Islet of Langerhans (tissue), 1 donor: ENCODE results near the gene ATP6V0A1.
"Not testable (repeated sequence)": the region's sequence is repeated elsewhere in the genome, so short reads cannot be mapped to it uniquely, and the experiment has no call there.

ENCODE experiments used
- FAIRE-seq: peaks from one replicate; lab custom pipeline; 2011; peaks lifted over from hg19 to GRCh38; lab: Jason Lieb, UNC

Gene ATP6V0A1

DNA sequence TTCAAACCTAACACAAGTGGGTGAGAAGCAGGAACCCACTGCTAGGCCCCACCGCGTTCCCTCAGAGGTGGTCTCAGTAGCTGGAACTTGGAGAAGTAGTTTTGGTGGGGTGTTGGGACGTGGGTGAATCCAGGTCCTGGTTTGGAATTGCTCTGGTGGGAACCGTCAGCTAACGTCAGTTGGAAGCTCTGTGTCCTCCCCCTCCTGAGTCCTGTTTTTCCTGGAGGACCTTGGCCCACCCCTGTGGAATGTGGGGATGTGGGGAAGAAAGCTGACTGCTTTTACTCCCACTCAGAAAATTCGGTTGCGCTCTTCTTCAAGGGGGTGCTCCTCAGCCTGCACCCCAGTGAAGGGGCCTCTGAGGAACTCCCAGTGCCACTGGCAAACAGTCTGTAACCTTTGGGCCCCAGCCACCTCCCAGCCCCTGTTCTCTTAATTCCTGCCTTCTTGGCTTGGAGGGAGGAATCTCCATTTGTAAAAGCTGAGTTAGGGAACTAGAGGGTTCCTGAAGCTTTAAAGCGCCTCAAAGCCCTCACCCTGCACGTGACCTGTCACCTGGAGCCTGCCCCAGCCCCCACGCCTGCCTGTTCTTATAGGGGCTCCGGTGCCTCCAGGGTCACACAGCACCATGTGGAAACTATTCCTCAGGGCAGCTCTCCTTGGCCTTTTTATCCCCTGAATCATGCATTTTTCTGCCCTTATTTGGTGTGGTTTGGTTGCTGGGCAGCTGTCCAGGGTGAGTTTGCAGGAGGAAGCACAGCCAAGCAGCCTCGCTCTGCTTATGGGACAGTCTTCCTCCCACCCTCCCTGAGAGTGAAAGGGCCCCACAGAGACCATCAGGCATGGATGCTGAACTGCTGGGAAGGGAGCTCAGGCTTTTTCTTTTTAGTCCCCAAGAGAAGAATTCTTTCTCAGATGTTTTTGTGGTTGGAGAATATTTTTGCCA lies 61.1 kb downstream of the ATP6V0A1 start:
- FAIRE-seq = no peak

DNA sequence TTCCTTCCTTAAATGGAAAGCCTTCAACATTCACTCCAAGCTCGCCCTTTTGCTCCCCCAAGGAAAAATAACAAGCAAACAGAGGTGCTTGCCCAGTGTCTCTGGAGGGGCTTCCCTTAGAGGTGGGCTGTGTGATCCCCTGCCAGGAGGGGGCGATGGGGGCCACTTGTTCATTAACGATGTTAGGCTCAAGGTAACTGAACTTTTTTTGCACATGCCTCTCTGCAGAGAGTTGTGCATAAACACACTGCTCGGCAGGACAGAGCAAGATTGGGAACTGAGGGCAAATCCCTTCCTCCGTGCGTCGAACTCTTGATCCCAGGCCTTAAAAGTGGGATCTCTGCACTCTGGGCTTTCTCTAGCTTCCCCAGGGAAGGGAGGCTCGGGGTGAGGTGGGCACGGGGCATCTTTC lies 61.9 kb downstream of the ATP6V0A1 start:
- no peak for FAIRE-seq

DNA sequence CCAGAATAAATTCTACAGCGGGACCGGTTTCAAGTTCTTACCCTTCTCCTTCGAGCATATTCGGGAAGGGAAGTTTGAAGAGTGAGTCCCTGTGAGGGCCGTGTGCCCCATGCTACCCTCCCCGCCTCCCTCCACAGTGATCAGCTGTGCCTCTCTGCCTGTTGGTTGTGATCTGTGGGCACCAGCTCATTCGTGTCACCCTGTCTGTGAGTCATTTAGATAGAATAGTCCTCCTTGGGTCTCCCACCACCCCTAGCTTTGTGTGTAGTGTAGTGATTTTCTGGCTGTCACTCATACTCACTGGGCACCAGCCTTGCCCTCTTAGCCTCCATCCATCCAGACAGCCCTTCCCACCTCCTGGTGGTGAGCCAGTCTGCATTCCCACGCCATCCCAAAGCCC lies 62.4 kb downstream of the ATP6V0A1 start:
- no peak for FAIRE-seq

DNA sequence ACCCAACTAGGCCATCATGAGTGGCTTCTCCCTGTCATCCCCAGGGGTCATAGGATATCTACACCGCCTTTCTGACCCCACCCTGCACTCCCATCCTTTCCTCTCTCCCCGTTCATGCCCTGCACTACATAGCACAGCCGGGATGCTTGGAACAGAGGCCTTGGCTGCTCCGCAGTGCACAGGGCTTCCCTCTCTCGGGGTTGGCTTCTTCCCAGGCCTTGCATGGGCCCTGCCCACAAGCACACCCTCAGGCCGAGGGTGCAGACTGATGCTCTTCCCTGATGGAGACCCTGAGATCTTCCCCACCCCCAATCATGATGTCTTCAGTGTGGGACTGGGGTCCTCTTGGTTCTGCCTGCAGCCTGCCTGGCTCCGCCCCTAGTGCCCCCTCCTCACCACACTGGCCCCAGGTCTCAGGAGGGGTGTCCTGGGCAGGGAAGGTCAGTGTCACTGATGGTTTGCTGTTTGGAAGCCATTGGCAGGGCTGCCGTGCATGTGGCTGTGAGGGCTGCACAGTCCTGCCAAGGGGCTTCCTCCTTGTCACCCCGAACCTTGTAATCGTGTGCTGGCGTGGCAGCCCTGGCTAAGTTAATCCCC lies 63.1 kb downstream of the ATP6V0A1 start:
- no peak for FAIRE-seq

DNA sequence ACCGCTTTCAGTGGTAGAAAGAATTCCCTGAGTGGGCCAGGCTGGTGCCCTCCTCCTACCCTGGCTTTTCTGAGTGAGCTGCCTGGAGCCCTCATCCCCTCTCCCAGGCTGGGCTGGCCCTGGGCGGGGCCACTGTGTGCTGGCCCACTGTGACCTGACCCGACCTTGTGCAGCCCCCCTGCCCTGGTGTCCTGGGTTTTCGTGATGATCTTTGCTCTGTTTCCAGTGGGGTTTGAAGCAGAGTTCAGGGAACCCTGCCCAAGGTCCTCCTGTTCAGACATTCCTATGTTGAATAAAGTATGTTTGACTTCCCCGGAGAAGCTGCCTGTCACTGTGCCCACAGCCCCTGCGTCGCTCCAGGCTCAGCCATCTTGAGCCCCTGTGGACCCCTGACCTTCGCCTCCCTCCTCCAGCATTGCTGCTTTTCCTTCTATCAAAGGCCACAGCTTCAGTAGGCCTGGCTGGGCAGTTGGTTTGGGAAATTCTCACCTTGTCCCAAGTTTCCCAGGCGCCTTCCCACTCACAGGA lies 63.6 kb downstream of the ATP6V0A1 start:
- no peak for FAIRE-seq

DNA sequence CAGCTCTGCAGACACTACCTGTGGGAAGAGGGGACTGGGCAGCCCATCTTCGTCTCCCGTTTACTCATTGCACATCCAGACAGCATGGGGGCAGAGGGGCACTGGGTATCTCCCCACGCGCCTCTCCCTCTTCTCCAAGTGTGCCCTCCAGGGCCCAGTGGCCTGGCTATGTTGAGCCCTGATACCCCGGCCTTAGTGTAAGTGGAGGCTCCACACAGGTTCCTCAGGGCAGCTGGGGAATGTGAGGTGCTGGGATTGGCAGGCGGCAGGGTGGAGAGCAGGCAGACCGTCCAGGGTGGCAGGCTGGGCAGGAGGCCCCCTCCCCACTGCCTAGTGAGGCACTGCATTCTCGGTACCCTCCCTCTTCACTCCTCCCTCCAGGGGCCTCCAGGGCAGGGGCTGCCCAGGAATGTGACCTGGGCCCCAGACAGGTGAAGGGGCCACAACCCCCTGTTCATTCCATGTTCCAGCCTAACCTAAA lies 64.2 kb downstream of the ATP6V0A1 start:
- FAIRE-seq = no peak

DNA sequence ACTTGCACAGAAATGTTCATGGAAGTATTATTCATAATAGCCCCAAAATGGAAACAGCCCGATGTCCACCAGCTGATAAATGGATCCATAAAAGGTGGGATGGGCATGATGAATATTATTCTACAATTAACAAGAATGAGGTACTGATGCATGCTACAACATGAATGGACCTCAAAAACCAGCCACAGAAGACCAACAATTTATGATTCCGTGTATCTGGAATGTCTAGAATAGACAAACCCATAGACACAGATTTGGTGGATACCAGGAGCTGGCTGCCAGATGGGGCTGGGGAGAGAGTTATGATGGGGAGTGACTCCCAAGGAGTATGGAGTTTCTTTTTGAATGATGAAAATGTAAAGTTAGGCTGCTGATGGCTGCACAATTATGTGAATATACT lies 66.5 kb downstream of the ATP6V0A1 start:
- FAIRE-seq = no peak

DNA sequence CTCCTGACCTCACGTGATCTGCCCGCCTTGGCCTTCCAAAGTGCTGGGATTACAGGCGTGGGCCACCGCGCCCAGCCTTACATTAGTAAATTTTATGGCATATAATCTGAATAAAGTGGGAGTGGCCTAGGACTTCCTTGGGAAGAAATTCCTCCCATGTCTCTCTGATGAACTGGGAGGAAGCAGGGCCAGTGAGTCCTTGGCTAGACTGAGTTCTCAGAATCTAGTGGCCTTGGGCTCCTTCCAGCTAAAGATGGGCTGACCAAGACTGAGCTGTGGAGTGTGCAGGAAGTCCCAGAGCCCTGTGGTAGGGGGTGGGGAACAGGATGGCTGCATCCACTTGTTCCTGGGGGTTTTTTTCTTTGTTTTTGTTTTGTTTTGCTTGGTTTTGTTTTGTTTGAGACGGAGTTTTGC lies 67.4 kb downstream of the ATP6V0A1 start:
- FAIRE-seq = no peak

DNA sequence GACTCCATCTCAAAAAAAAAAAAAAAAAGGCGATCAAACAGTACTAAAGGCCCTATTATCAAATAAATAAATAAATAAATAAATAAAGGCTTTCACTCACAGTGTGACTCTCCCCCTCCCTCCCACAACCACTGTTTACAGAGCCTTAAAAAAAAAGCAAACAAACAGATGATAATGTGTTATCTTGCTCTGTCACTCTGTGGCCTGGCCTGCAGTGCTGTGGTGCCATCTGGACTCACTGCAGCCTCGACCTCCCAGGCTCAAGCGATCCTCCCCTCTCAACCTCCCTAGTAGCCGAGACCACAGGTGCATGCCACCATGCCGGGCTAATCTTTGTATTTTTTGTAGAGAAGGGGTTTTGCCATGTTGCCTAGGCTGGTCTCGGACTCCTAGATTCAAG lies 69.3 kb downstream of the ATP6V0A1 start:
- FAIRE-seq = no peak

DNA sequence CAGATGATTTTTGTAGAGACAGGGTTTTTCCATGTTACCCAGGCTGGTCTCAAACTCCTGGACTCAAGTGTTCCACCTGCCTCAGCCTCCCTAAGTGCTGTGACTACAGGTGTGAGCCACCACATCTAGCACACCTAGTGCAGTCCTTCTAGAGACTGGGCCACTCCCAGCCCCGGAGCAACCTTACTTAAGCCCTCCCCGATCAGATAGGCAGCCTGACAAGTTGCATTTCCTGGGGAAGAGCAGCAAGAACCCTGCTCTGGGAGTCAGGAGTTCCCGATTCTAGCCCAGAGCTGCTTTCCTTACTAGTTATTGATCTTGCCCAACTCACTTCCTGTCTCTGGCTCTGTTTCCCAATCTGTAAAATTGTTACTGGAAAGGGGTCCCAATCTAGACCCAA lies 70.4 kb downstream of the ATP6V0A1 start:
- no peak for FAIRE-seq

DNA sequence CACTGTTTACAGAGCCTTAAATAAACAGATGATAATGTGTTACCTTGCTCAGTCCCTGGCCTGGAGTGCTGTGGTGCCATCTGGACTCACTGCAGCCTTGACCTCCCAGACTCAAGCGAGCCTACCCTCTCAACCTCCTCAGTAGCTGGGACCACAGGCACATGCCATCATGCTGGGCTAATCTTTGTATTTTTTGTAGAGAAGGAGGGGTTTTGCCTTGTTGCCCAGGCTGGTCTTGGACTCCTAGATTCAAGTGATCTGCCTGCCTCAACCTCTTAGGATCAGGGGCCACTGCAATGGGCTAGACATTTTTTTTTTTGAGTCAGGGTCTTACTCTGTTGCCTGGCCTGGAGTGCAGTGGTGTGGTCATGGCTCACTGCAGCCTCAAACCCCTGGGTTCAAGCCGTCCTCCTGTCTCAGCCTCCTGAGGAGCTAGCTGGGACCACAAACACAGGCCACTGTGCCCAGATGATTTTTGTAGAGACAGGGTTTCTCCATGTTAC lies 72.3 kb downstream of the ATP6V0A1 start:
- no peak for FAIRE-seq

DNA sequence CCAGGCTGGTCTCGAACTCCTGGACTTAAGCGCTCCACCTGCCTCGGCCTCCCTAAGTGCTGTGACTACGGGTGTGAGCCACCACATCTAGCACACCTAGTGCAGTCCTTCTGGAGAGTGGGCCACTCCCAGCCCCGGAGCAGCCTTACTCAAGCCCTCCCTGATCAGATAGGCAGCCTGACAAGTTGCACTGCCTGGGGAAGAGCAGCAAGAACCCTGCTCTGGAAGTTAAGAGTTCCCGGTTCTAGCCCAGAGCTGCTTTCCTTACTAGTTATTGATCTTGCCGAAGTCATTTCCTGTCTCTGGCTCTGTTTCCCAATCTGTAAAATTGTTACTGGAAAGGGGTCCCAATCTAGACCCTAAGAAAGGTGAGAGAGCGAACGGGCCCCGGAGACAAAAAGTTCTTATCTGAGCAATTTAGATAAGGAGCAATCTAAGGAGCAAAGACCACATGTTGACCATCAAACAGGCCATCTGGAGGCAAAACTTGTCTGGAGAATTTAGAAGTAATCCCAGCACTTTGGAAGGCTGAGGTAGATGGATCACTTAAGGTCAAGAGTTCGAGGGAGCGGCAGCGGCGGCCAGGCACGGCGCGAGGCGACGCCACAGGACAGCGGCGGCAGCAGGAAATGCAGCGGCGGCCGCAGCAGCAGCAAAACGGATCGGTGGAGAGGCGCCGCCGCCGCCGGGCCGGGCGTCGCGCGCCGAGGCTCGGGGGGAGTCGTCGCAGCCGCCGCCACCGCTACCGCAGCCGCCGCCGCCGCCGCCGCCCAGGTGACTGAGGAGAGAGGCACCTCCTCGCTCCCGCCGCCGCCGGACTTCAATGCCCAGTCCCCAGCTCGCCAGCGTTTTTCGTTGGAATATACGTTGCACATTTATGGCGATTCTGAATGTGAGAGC lies 73.0 kb downstream of the ATP6V0A1 start:
- no peak for FAIRE-seq

DNA sequence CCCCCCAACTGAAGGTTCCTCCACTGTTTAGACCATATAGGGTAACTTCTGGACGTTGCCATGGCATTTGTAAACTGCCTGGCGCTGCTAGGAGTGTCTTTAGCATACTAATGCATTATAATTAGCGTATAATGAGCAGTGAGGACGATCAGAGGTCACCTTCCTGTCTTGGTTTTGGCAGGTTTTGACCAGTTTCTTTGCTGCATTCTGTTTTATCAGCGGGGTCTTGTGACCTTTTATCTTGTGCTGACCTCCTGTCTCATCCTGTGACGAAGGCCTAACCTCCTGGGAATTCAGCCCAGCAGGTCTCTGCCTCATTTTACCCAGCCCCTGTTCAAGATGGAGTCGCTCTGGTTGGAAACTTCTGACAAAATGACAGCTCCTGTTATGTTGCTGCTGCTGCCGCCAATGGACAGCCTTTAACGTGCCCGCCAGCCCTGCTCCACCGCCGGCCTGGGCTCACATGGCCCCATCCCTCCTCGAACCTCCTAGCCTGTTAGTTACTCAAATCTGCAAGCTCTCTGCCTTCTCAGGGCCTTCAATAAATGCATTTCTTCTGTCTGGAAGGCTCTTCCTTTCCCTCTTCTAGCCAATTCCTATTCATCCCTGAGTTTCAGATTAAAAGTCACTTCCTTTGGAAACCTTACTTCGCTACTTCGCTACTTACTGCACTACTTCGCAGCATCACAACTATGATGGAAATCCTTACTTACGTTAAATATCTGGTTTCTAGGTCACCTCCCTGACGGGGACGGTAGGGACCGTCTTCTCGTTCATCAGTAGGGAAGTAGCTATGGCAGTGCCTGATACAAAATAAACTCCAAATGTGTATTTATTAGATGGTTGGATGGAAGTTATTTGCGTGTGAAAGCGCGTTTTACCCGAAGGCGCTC lies 76.7 kb downstream of the ATP6V0A1 start:
- FAIRE-seq = no peak

DNA sequence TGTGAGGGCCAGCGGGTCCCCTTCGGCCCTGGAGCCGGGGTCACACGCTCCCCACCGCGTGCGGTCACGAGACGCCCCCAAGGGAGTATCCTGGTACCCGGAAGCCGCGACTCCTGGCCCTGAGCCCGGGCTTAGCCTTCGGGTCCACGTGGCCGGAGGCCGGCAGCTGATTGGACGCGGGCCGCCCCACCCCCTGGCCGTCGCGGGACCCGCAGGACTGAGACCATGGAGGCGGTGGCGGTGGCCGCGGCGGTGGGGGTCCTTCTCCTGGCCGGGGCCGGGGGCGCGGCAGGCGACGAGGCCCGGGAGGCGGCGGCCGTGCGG lies 77.3 kb downstream of the ATP6V0A1 start, which contains the start of gene NAGLU:
Gene NAGLU (plus strand): TSS at position 194 of the 324 bp plus-strand sequence. CDS start 32 bp downstream, at position 226.
- FAIRE-seq = no peak

DNA sequence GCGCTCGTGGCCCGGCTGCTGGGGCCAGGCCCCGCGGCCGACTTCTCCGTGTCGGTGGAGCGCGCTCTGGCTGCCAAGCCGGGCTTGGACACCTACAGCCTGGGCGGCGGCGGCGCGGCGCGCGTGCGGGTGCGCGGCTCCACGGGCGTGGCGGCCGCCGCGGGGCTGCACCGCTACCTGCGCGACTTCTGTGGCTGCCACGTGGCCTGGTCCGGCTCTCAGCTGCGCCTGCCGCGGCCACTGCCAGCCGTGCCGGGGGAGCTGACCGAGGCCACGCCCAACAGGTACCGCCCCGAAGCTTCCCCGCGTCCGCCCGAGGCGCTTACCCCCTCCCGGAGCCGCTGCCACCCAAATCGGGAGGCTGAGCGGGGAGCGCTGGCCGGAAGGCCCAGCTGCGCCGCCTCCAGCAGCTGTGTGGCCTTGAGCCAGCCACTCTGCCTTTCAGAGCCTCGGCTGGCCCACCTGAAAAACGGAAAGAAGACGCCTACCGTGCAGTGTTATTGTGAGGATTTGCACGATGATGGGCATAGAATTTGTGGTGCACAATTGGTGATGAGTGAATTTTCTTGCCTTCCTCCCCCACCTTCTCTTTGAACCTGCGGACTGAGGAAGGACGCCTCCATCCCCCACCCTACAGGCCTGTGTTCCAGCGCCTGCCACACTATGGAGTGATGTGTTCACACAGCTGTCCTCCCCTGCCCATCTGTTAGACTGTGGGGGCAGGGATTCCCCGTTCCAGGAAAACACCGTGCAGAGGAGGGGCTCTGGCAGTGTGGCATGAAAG lies 77.9 kb downstream of the ATP6V0A1 start:
- no peak for FAIRE-seq

DNA sequence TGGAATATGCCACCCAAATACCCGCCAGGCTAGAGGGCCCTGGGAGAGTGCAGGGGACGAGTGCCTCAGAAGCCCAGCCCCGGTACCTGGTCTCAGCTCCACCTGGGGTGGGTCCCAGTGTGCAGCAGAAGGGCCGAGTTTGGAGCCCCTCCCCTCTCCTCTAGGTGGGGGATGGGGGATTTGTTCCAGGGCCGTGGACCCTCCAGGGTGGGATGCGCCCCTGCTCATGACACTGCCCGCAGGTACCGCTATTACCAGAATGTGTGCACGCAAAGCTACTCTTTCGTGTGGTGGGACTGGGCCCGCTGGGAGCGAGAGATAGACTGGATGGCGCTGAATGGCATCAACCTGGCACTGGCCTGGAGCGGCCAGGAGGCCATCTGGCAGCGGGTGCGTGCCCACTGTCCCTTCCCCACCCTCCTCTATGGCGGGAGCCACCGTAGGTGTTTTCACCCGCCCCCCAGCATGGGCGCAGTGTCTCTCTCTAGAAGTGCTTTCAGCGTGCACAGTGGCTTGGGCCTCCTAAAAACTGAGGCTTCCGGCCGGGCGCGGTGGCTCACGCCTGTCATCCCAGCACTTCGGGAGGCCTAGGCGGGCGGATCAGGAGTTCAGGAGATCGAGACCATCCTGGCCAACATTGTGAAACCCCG lies 78.6 kb downstream of the ATP6V0A1 start:
- FAIRE-seq = no peak

DNA sequence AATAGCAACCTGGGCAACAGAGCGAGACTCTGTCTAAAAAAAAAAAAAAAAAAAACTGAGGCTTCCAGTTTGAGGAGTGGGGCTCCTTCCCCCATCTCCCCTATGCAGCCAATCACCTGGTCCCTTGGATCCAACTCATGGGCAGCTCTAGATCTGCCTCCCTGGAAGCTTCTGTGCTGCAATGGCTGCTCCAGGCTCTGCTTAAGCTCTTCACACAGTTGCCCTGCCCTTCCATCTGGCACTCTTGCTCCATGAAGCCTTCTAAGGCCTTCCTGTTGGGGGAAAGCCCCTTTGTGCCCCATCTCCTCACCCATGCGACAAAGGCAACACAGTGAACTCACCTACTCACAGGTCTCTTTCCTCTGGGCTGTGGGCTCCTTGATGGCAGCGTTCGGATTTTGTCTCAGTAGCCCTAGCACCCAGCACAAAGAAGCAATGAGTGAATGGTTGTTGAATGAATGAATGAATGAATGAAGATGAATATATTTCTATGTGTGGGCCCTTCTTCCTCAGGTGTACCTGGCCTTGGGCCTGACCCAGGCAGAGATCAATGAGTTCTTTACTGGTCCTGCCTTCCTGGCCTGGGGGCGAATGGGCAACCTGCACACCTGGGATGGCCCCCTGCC lies 79.3 kb downstream of the ATP6V0A1 start:
- FAIRE-seq = no peak

DNA sequence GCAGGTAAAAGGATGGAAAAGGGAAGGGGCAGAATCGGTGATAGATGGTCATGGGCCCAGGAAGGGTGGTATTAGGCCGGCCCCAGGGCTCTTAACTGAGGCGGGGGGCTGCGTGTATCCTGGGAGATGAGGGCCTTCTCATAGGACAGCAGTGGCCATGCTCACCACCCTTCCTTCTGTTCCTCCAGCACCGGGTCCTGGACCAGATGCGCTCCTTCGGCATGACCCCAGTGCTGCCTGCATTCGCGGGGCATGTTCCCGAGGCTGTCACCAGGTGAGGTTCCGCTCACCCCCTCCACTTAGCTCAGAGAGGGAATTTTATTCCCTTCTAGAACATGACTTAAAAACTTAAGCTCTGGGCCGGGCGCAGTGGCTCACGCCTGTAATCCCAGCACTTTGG lies 79.8 kb downstream of the ATP6V0A1 start:
- FAIRE-seq = no peak

DNA sequence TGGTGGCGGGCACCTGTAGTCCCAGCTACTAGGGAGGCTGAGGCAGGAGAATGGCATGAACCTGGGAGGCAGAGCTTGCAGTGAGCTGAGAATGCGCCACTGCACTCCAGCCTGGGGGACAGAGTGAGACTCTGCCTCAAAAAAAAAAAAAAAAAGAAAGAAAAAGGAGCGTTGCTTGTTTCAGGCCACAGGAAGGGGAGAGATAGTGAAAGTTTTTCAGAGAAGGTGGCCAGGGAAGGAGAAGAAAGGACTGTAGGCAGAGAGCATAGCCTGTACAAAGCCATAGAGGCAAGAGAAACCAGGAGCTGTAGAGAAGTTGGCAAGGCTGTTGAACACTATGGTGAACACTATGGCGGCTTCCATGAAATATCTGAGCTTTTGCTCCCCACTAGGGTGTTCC lies 81.9 kb downstream of the ATP6V0A1 start:
- not testable (repeated sequence) for FAIRE-seq
